IMR-90 (cell line): ENCODE results near the gene PIK3C3. TPM values are rescaled to one million over a fixed set of nuclear protein-coding genes. Genes with fewer than 3 reads are reported as not detected.

Source experiments
- ATAC-seq: fragments of 200-7000 bp; cut with Tn5 transposase; 2 replicates; pipeline ENCODE4 v1.9.1; 2020; ENCODE audit warnings: low read depth, mild to moderate bottlenecking, moderate library complexity
- BruUV-seq: library from RNA; stranded (reverse); fragments of 400-500 nt; replicated peaks from 2 replicates; lab custom pipeline; 2021; lab: Mats Ljungman, UMichigan
- CTCF ChIA-PET: fragments of 300-600 bp; formaldehyde crosslinking; extraction: SDS; loops from one replicate; lab custom pipeline; 2021; ENCODE audit warnings: antibody characterized with exemption; lab: Yijun Ruan, JAX
- POLR2A ChIA-PET: fragments of 300-600 bp; sonication (Branson Sonifier 250); formaldehyde crosslinking; loops from one replicate; lab custom pipeline; 2022; ENCODE audit warnings: antibody characterized with exemption; ENCODE audit not compliant: unreplicated experiment; lab: Charles Lee
- DNase-seq: peaks from one replicate; pipeline ENCODE4 v3.0.0; 2013
- H2AFZ ChIP-seq: replicated peaks from 2 replicates; pipeline ENCODE3; 2013; ENCODE audit warnings: low read length, mild to moderate bottlenecking; ENCODE audit not compliant: poor library complexity
- H2AK5ac ChIP-seq: 2 replicates; pipeline ENCODE4 v1.6.1; 2013; ENCODE audit warnings: low read depth, low read length, inconsistent platforms
- H2AK9ac ChIP-seq: replicated peaks from 2 replicates; pipeline ENCODE3; 2013; ENCODE audit warnings: mild to moderate bottlenecking, low read depth, low read length, moderate library complexity; ENCODE audit not compliant: poor library complexity
- H2BK120ac ChIP-seq: 2 replicates; pipeline ENCODE4 v1.6.1; 2013; ENCODE audit warnings: low read depth, low read length, inconsistent platforms
- H2BK15ac ChIP-seq: 3 replicates; pipeline ENCODE4 v1.6.1; 2013; ENCODE audit warnings: low read depth, low read length, inconsistent platforms
- H2BK20ac ChIP-seq: 2 replicates; pipeline ENCODE4 v1.6.1; 2013; ENCODE audit warnings: low read depth, mild to moderate bottlenecking, inconsistent platforms, low read length, moderate library complexity
- H2BK5ac ChIP-seq: 2 replicates; pipeline ENCODE4 v1.6.1; 2013; ENCODE audit warnings: mild to moderate bottlenecking, low read depth, low read length, inconsistent platforms; ENCODE audit not compliant: poor library complexity, severe bottlenecking
- H3K14ac ChIP-seq: replicated peaks from 2 replicates; pipeline ENCODE4 v1.6.1; 2013; ENCODE audit warnings: low read depth, low read length, inconsistent platforms
- H3K18ac ChIP-seq: 2 replicates; pipeline ENCODE4 v1.6.1; 2013; ENCODE audit warnings: low read depth, low read length, control low read depth
- H3K23ac ChIP-seq: 2 replicates; pipeline ENCODE4 v1.6.1; 2013; ENCODE audit warnings: low read depth, low read length, inconsistent platforms
- H3K27ac ChIP-seq: 2 replicates; pipeline ENCODE4 v1.5.1; 2013; ENCODE audit warnings: mild to moderate bottlenecking, control low read depth, low read length; ENCODE audit not compliant: insufficient read depth
- H3K27me3 ChIP-seq: 2 replicates; pipeline ENCODE4 v1.6.1; 2013; ENCODE audit warnings: low read length; ENCODE audit not compliant: control insufficient read depth, insufficient read depth
- H3K36me3 ChIP-seq: 2 replicates; pipeline ENCODE4 v1.6.1; 2013; ENCODE audit warnings: low read length, mixed read lengths; ENCODE audit not compliant: control insufficient read depth, insufficient read depth
- H3K4ac ChIP-seq: 2 replicates; pipeline ENCODE4 v1.6.1; 2013; ENCODE audit warnings: low read depth, low read length, inconsistent platforms
- H3K4me1 ChIP-seq: 2 replicates; pipeline ENCODE4 v1.6.1; 2013; ENCODE audit warnings: low read length, mixed read lengths; ENCODE audit not compliant: control insufficient read depth, insufficient read depth
- H3K4me2 ChIP-seq: 2 replicates; pipeline ENCODE4 v1.6.1; 2013; ENCODE audit warnings: low read depth, mild to moderate bottlenecking, control low read depth, low read length, moderate library complexity
- H3K4me3 ChIP-seq: 2 replicates; pipeline ENCODE4 v1.5.1; 2013; ENCODE audit warnings: low read depth, mild to moderate bottlenecking, control low read depth, low read length, moderate library complexity; ENCODE audit not compliant: insufficient read depth
- H3K56ac ChIP-seq: 2 replicates; pipeline ENCODE4 v1.6.1; 2013; ENCODE audit warnings: low read length, inconsistent platforms; ENCODE audit not compliant: insufficient read depth; ENCODE audit errors: extremely low read depth
- H3K79me1 ChIP-seq, 2 experiments: 2 replicates each; pipeline ENCODE4 v1.6.1; 2013; ENCODE audit warnings: low read length in 2 of 2, inconsistent platforms in 1 of 2, low read depth in 1 of 2
- H3K9ac ChIP-seq: 2 replicates; pipeline ENCODE4 v1.6.1; 2013; ENCODE audit warnings: low read depth, low read length, control low read depth
- H3K9me1 ChIP-seq: 2 replicates; pipeline ENCODE4 v1.6.1; 2013; ENCODE audit warnings: low read length, inconsistent platforms; ENCODE audit not compliant: insufficient read depth
- H3K9me3 ChIP-seq: 2 replicates; pipeline ENCODE4 v1.6.1; 2013; ENCODE audit warnings: low read length; ENCODE audit not compliant: control insufficient read depth, insufficient read depth
- H4K20me1 ChIP-seq: 2 replicates; pipeline ENCODE4 v1.6.1; 2013; ENCODE audit warnings: low read length, inconsistent platforms; ENCODE audit not compliant: insufficient read depth
- H4K5ac ChIP-seq: 2 replicates; pipeline ENCODE4 v1.6.1; 2013; ENCODE audit warnings: mild to moderate bottlenecking, low read depth, low read length, control low read depth
- H4K8ac ChIP-seq, 2 experiments: 2 replicates each; pipeline ENCODE4 v1.6.1; 2013; ENCODE audit warnings: low read depth in 2 of 2, low read length in 2 of 2, control low read depth in 1 of 2, inconsistent platforms in 1 of 2
- H4K91ac ChIP-seq: 2 replicates; pipeline ENCODE4 v1.6.1; 2013; ENCODE audit warnings: low read depth, low read length, inconsistent platforms; ENCODE audit not compliant: insufficient read depth
- BHLHE40 ChIP-seq: fragments of 150-350 bp; IDR thresholded peaks from 2 replicates; pipeline ENCODE4 v1.6.1; 2016; ENCODE audit warnings: mild to moderate bottlenecking, low read depth, low read length
- CEBPB ChIP-seq: IDR thresholded peaks from 2 replicates; pipeline ENCODE4 v1.6.1; 2012; ENCODE audit warnings: low read depth, low read length, improper control_type of control experiment
- NFE2L2 ChIP-seq: fragments of 150-350 bp; IDR thresholded peaks from 2 replicates; pipeline ENCODE4 v1.6.1; 2016; ENCODE audit warnings: low read depth, mild to moderate bottlenecking, low read length
- WGBS, 2 experiments: methylation state at CpG; one replicate each; pipeline versions ENCODE4 v1.1.5 to v1.1.7; 2013; ENCODE audit warnings: missing lambda C conversion rate in 2 of 2; ENCODE audit not compliant: insufficient read length in 1 of 2; ENCODE audit errors: extremely low coverage in 2 of 2; 5-methylcytosine and 5-hydroxymethylcytosine counted together
- dilution Hi-C: fragments of 300-500 bp; cut with HindIII; formaldehyde crosslinking; loops from one replicate; pipeline ENCODE4 v1.14.3; 2018; ENCODE audit warnings: low sequenced_read_pairs; ENCODE audit not compliant: unreplicated experiment
- in situ Hi-C: fragments of 300-500 bp; cut with MboI; formaldehyde crosslinking; loops from 3 replicates; pipeline ENCODE4 v1.14.3; 2019; ENCODE audit warnings: low sequenced_read_pairs, inconsistent platforms, mixed read lengths
- intact Hi-C: fragments of 100-400 bp; cut with micrococcal nuclease; formaldehyde crosslinking; loops from 2 replicates; pipeline ENCODE4 v1.10.0; 2022
- polyA plus RNA-seq, 3 experiments: library from polyadenylated mRNA; depleted of rRNA; stranded (reverse); fragments of >200 nt; gene quantifications; 2 replicates each; pipeline ENCODE4 v1.2.3, GENCODE V29; 2012; ENCODE audit warnings: low replicate concordance in 1 of 3
- total RNA-seq: library from RNA; depleted of rRNA; stranded (reverse); fragments of >200 nt; gene quantifications from 2 replicates; pipeline ENCODE4 v1.2.3, GENCODE V29; 2012
- TF ChIP-seq, protein P1 (sequence below): fragments of 150-350 bp; IDR thresholded peaks from 2 replicates; pipeline ENCODE4 v1.6.1; 2016; ENCODE audit warnings: low read depth, mild to moderate bottlenecking, low read length, moderate library complexity, borderline replicate concordance
- TF ChIP-seq, protein P2 (sequence below): conservative IDR thresholded peaks from 2 replicates; pipeline ENCODE4 v1.5.1; 2012; ENCODE audit warnings: mild to moderate bottlenecking, low read depth, low read length, improper control_type of control experiment
- TF ChIP-seq, protein P3 (sequence below): fragments of 150-350 bp; IDR thresholded peaks from 2 replicates; pipeline ENCODE4 v1.6.1; 2017; ENCODE audit warnings: mild to moderate bottlenecking, antibody characterized with exemption, low read length, low read depth

Gene PIK3C3
- total and polyA plus RNA-seq, 2 of the 4 experiments (the other 2 are of a cell fraction), result 41.2 to 57.2 TPM

DNA sequence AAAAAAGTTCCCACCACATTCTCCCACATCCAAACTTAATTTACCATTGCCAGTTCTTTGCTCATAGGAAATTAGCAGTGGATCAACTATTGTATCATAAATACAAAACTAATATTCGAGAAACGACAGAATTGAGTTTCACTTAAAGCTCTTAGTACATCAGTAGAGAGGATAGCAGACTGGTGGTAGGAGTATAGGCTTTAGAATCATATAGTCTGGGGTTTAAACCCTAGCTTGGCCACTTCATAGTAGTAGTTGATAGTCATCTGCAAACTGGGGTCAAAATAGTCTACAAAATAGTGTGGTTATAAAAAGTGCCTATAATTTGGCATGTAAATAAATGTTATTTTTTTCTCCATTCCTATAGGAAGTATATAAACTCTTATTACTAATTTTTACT, 30.9 kb downstream of the PIK3C3 start:
- Histone ChIP-seq H3K56ac (no peak overlapping the region), H2AK5ac (no peak overlapping the region), H4K91ac (no peak overlapping the region), H4K5ac (no peak overlapping the region), H2BK15ac (no peak overlapping the region), H3K9me3 (no peaks in the 10 kb centered on the region), H3K4me3 (no peak overlapping the region), H2AFZ (no peak overlapping the region), H4K8ac (no peak overlapping the region), H3K4me1 (no peaks in the 10 kb centered on the region), H3K14ac (no peak overlapping the region), H3K79me1 (peaks cover 15 to 22% of the 10 kb centered on the region in 2 experiments), H4K20me1 (no peaks in the 10 kb centered on the region), H3K9ac (no peak overlapping the region), H2BK120ac (no peak overlapping the region), H3K23ac (no peak overlapping the region), H2BK5ac (no peak overlapping the region), H3K27me3 (no peaks in the 10 kb centered on the region), H2BK20ac (no peak overlapping the region), H3K27ac (no peak overlapping the region), H2AK9ac (no peak overlapping the region), H3K36me3 (peaks cover 6% of the 10 kb centered on the region), H3K18ac (no peak overlapping the region), H3K4ac (no peak overlapping the region), H3K4me2 (no peak overlapping the region), H3K9me1 (peaks cover 3% of the 10 kb centered on the region; the same call in 1 of the 2 replicates)
- WGBS, 2 experiments, result no CpG with 5 or more reads among the region's 2 CpGs
- TF ChIP-seq, protein P1, sequence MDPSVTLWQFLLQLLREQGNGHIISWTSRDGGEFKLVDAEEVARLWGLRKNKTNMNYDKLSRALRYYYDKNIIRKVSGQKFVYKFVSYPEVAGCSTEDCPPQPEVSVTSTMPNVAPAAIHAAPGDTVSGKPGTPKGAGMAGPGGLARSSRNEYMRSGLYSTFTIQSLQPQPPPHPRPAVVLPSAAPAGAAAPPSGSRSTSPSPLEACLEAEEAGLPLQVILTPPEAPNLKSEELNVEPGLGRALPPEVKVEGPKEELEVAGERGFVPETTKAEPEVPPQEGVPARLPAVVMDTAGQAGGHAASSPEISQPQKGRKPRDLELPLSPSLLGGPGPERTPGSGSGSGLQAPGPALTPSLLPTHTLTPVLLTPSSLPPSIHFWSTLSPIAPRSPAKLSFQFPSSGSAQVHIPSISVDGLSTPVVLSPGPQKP, result no peak
- TF ChIP-seq NFE2L2 (no peak), CEBPB (no peak), BHLHE40 (no peak)
- TF ChIP-seq, protein P2, sequence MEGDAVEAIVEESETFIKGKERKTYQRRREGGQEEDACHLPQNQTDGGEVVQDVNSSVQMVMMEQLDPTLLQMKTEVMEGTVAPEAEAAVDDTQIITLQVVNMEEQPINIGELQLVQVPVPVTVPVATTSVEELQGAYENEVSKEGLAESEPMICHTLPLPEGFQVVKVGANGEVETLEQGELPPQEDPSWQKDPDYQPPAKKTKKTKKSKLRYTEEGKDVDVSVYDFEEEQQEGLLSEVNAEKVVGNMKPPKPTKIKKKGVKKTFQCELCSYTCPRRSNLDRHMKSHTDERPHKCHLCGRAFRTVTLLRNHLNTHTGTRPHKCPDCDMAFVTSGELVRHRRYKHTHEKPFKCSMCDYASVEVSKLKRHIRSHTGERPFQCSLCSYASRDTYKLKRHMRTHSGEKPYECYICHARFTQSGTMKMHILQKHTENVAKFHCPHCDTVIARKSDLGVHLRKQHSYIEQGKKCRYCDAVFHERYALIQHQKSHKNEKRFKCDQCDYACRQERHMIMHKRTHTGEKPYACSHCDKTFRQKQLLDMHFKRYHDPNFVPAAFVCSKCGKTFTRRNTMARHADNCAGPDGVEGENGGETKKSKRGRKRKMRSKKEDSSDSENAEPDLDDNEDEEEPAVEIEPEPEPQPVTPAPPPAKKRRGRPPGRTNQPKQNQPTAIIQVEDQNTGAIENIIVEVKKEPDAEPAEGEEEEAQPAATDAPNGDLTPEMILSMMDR, result no peak
- TF ChIP-seq, protein P3, sequence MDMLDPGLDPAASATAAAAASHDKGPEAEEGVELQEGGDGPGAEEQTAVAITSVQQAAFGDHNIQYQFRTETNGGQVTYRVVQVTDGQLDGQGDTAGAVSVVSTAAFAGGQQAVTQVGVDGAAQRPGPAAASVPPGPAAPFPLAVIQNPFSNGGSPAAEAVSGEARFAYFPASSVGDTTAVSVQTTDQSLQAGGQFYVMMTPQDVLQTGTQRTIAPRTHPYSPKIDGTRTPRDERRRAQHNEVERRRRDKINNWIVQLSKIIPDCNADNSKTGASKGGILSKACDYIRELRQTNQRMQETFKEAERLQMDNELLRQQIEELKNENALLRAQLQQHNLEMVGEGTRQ, result no peak
- ATAC-seq, result no peak
- in situ Hi-C loops, result no loop called here
- CTCF ChIA-PET, result interaction anchor here (0.6 to 1.7 kb wide), 3 partner anchors 10 to 19 kb away, joined by 3 read pairs; no protein-coding TSS in a partner anchor
- no peak for DNase-seq
- POLR2A ChIA-PET, result no interaction called here
- dilution Hi-C loops, result no loop called here
- intact Hi-C loops, result no loop called here
- BruUV-seq, result no TSS peak
